HL-60 (cell line): Measurements from ENCODE around the gene ADAMTS12.

Experiments used
- POLR2AphosphoS5 ChIP-seq: IDR thresholded peaks from 2 replicates; pipeline ENCODE4 v1.6.1; 2012; ENCODE audit warnings: low read depth
- TF ChIP-seq, protein P1 (sequence below): IDR thresholded peaks from one replicate; pipeline ENCODE4 v1.5.1; 2011; ENCODE audit warnings: low read length, control low read depth, inconsistent platforms; ENCODE audit not compliant: insufficient read depth

GRCh38 chr5:33601881-33602280 is 289.9 kb downstream of the ADAMTS12 start:
- TF ChIP-seq POLR2AphosphoS5: no peak
- TF ChIP-seq, protein P1, sequence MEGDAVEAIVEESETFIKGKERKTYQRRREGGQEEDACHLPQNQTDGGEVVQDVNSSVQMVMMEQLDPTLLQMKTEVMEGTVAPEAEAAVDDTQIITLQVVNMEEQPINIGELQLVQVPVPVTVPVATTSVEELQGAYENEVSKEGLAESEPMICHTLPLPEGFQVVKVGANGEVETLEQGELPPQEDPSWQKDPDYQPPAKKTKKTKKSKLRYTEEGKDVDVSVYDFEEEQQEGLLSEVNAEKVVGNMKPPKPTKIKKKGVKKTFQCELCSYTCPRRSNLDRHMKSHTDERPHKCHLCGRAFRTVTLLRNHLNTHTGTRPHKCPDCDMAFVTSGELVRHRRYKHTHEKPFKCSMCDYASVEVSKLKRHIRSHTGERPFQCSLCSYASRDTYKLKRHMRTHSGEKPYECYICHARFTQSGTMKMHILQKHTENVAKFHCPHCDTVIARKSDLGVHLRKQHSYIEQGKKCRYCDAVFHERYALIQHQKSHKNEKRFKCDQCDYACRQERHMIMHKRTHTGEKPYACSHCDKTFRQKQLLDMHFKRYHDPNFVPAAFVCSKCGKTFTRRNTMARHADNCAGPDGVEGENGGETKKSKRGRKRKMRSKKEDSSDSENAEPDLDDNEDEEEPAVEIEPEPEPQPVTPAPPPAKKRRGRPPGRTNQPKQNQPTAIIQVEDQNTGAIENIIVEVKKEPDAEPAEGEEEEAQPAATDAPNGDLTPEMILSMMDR: no peak
